Esophagus squamous epithelium (tissue), 5 donors: ENCODE results near the gene TSPAN11. TPM values are rescaled to one million over a fixed set of nuclear protein-coding genes. Genes with fewer than 3 reads are reported as not detected.
A peak's percentile ranks its signal among the peaks of the same experiment; 100 is the strongest.

Experiments
- DNase-seq: peaks from one replicate; lab custom pipeline; 2025; lab: John Stamatoyannopoulos, UW
- H3K27ac ChIP-seq, 4 donors: fragments of 200-600 bp; sonication (generic); one replicate each; pipeline ENCODE4 v1.5.1; 2016 to 2019; ENCODE audit warnings: mild to moderate bottlenecking in 1 of 4
- H3K27me3 ChIP-seq, 4 donors: fragments of 200-600 bp; sonication (generic); 1 replicate in 3 of 4; 2 replicates in 1 of 4; pipeline versions ENCODE4 v1.5.1 to v1.6.0; 2017 to 2021; ENCODE audit warnings: antibody characterized with exemption in 1 of 4
- H3K36me3 ChIP-seq, 3 donors: fragments of 200-600 bp; sonication (generic); one replicate each; pipeline ENCODE4 v1.5.1; 2016 to 2019
- H3K4me1 ChIP-seq, 3 donors: fragments of 200-600 bp; sonication (generic); one replicate each; pipeline ENCODE4 v1.5.1; 2017 to 2019
- H3K4me3 ChIP-seq, 4 donors: fragments of 200-600 bp; sonication (generic); 1 replicate in 3 of 4; 2 replicates in 1 of 4; pipeline ENCODE4 v1.5.1; 2016 to 2019; ENCODE audit warnings: mild to moderate bottlenecking in 2 of 4, moderate library complexity in 1 of 4
- H3K9me3 ChIP-seq, 3 donors: fragments of 200-600 bp; sonication (generic); one replicate each; pipeline ENCODE4 v1.5.1; 2016 to 2019
- CTCF ChIP-seq, 6 experiments: fragments of 450-650 bp in 4 of 6; fragments of 200-600 bp in 2 of 6; sonication (generic) in 2 of 6; IDR thresholded peaks; one replicate each; pipeline ENCODE4 v1.5.1; 2016 to 2019; ENCODE audit warnings: antibody characterized with exemption in 6 of 6, mild to moderate bottlenecking in 4 of 6, moderate library complexity in 4 of 6
- POLR2A ChIP-seq, 4 donors: fragments of 450-650 bp; IDR thresholded peaks; one replicate each; pipeline ENCODE4 v1.6.1; 2017; ENCODE audit warnings: antibody characterized with exemption in 4 of 4, mild to moderate bottlenecking in 4 of 4, moderate library complexity in 3 of 4
- WGBS, 2 donors: methylation state at CpG; one replicate each; pipeline ENCODE4 v1.1.5; 2018; 5-methylcytosine and 5-hydroxymethylcytosine counted together
- intact Hi-C: fragments of 100-400 bp; cut with DNase I; formaldehyde crosslinking; loops from one replicate; pipeline ENCODE4 v1.15.0; 2022
- total RNA-seq, 4 donors: library from RNA; depleted of rRNA; stranded (reverse); fragments of >200 nt; gene quantifications; one replicate each; pipeline ENCODE4 v1.1.0, GENCODE V29; 2016
- donor health status: DM: yes; HTN: yes; CAD: no.

The TSPAN11 gene
- total RNA-seq, 4 donors from 2014 or later, result 0.27 to 3.0 (median 1.2) TPM

GRCh38 chr12:30902596-30902995, 24.0 kb upstream of the TSPAN11 start:
- no peak for DNase-seq
- no peaks in the 10 kb centered on the region for H3K4me1 ChIP-seq
- 53 to 77% methylated on average over 4 of the region's 4 CpGs for WGBS, 2 donors
- H3K27ac ChIP-seq, result no peak overlapping the region
- no peak overlapping the region for H3K4me3 ChIP-seq
- TF ChIP-seq CTCF (IDR thresholded peaks at IDR 0.05), result no peak
- TF ChIP-seq POLR2A (IDR thresholded peaks at IDR 0.05), result no peak
- H3K9me3 ChIP-seq, result no peaks in the 10 kb centered on the region
- no peaks in the 10 kb centered on the region for H3K27me3 ChIP-seq
- no peaks in the 10 kb centered on the region for H3K36me3 ChIP-seq
- intact Hi-C loops, result no loop called here

GRCh38 chr12:30905463-30906009, 21.0 kb upstream of the TSPAN11 start:
- H3K9me3 ChIP-seq, result no peaks in the 10 kb centered on the region
- H3K4me3 ChIP-seq, result no peak overlapping the region
- no peak for TF ChIP-seq POLR2A (IDR thresholded peaks at IDR 0.05)
- no peak for TF ChIP-seq CTCF (IDR thresholded peaks at IDR 0.05)

GRCh38 chr12:30908076-30908721, 18.3 kb upstream of the TSPAN11 start:
- H3K9me3 ChIP-seq, result no peaks in the 10 kb centered on the region
- intact Hi-C loops, result no loop called here
- DNase-seq, result no peak
- H3K4me3 ChIP-seq, result no peak overlapping the region
- no peaks in the 10 kb centered on the region for H3K36me3 ChIP-seq
- H3K4me1 ChIP-seq, result peaks cover 0 to 4% (median 0%) of the 10 kb centered on the region in 3 donors
- H3K27ac ChIP-seq, result no peak overlapping the region
- WGBS, 2 donors, result 80 to 83% methylated on average over 4 of the region's 4 CpGs
- TF ChIP-seq CTCF (IDR thresholded peaks at IDR 0.05), result no peak
- TF ChIP-seq POLR2A (IDR thresholded peaks at IDR 0.05), result no peak
- H3K27me3 ChIP-seq, result no peaks in the 10 kb centered on the region

More at GRCh38 chr12:30905463-30906009, 21.0 kb upstream of the TSPAN11 start:
- H3K4me1 ChIP-seq, result peaks cover 0 to 4% (median 0%) of the 10 kb centered on the region in 3 donors
- no peak overlapping the region for H3K27ac ChIP-seq
- H3K36me3 ChIP-seq, result no peaks in the 10 kb centered on the region
- intact Hi-C loops, result no loop called here
- DNase-seq, result no peak
- H3K27me3 ChIP-seq, result no peaks in the 10 kb centered on the region
- WGBS, 2 donors, result 83 to 91% methylated on average over 5 to 6 of the region's 6 CpGs

- intact Hi-C loops, result no loop called here
- Histone ChIP-seq H3K4me3 (no peak overlapping the region), H3K36me3 (no peaks in the 10 kb centered on the region), H3K27ac (peak overlapping the region in 2 of 4 donors; percentile 2 to 41), H3K9me3 (no peaks in the 10 kb centered on the region), H3K4me1 (peaks cover 0 to 4% (median 0%) of the 10 kb centered on the region in 3 donors), H3K27me3 (no peaks in the 10 kb centered on the region)
- DNase-seq, result no peak
- WGBS, 2 donors, result 33 to 48% methylated on average over 3 of the region's 3 CpGs
- TF ChIP-seq CTCF (IDR thresholded peaks at IDR 0.05), result no peak
- TF ChIP-seq POLR2A (IDR thresholded peaks at IDR 0.05), result no peak
These were observed 17.7 kb upstream of the TSPAN11 start for GRCh38 chr12:30908722-30909348.
